HepG2 (cell line): ENCODE results near the gene DMRTA2. TPM values are rescaled to one million over a fixed set of nuclear protein-coding genes. Genes with fewer than 3 reads are reported as not detected.

Experiments
- ATAC-seq: fragments of 200-7000 bp; cut with Tn5 transposase; 3 replicates; pipeline ENCODE4 v1.9.1; 2020; ENCODE audit warnings: mild to moderate bottlenecking, moderate library complexity
- BruUV-seq: library from RNA; stranded (reverse); fragments of 400-500 nt; replicated peaks from 2 replicates; lab custom pipeline; 2021; lab: Mats Ljungman, UMichigan
- CTCF ChIA-PET: fragments of 300-600 bp; formaldehyde crosslinking; extraction: SDS; loops from one replicate; lab custom pipeline; 2021; ENCODE audit warnings: low total read pairs, inconsistent platforms, low intra/inter-chr PET ratio; lab: Yijun Ruan, JAX
- POLR2A ChIA-PET: fragments of 350-600 bp; sonication (Branson Sonifier 250); formaldehyde crosslinking; loops from one replicate; lab custom pipeline; 2020; ENCODE audit warnings: antibody characterized with exemption, inconsistent platforms; lab: Yijun Ruan, JAX
- DNase-seq: peaks from one replicate; pipeline ENCODE4 v3.0.0-alpha.2; 2015; ENCODE audit warnings: low spot score
- FAIRE-seq: peaks from 3 replicates; lab custom pipeline; 2011; peaks lifted over from hg19 to GRCh38; lab: Jason Lieb, UNC
- H2AFZ ChIP-seq: one replicate; pipeline ENCODE4 v1.6.1; 2011; ENCODE audit warnings: low read length, inconsistent platforms
- H3K27ac ChIP-seq: fragments of 300-600 bp; 3 replicates; pipeline ENCODE4 v1.8.0; 2011; ENCODE audit warnings: mixed run types, mild to moderate bottlenecking, mixed read lengths, low read length, inconsistent platforms; ENCODE audit not compliant: insufficient read depth; ENCODE audit errors: extremely low read length
- H3K27me3 ChIP-seq, 2 experiments: fragments of 200-600 bp in 1 of 2; 2 replicates in 1 of 2; 3 replicates in 1 of 2; pipeline versions ENCODE4 v1.6.0 to v1.8.0; 2011; ENCODE audit warnings: low read length in 2 of 2, mild to moderate bottlenecking in 2 of 2, moderate library complexity in 2 of 2, inconsistent platforms in 1 of 2; ENCODE audit not compliant: insufficient read depth in 2 of 2, control insufficient read depth in 1 of 2
- H3K36me3 ChIP-seq, 2 experiments: fragments of 200-600 bp in 1 of 2; replicated peaks in 1 of 2; 2 replicates in 1 of 2; 3 replicates in 1 of 2; pipeline versions ENCODE4 v1.5.1 to v1.8.0; 2011; ENCODE audit warnings: low read length in 2 of 2, inconsistent platforms in 1 of 2; ENCODE audit not compliant: insufficient read depth in 2 of 2, control insufficient read depth in 1 of 2
- H3K4me1 ChIP-seq: 2 replicates; pipeline ENCODE4 v1.5.1; 2012; ENCODE audit warnings: low read length, inconsistent platforms; ENCODE audit not compliant: insufficient read depth
- H3K4me2 ChIP-seq: 2 replicates; pipeline ENCODE4 v1.6.0; 2011; ENCODE audit warnings: low read depth, low read length, inconsistent platforms
- H3K4me3 ChIP-seq, 3 experiments: fragments of 200-600 bp in 1 of 3; sonication (generic), shearing (Covaris generic) in 1 of 3; replicated peaks in 1 of 3; 2 replicates each; pipeline ENCODE4 v1.5.1; 2011 to 2016; ENCODE audit warnings: low read length in 3 of 3, inconsistent platforms in 2 of 3, low read depth in 2 of 3, mild to moderate bottlenecking in 2 of 3, control low read depth in 1 of 3, mixed read lengths in 1 of 3; ENCODE audit not compliant: insufficient read depth in 1 of 3
- H3K79me2 ChIP-seq: one replicate; pipeline ENCODE4 v1.6.1; 2011; ENCODE audit warnings: low read length, inconsistent platforms; ENCODE audit not compliant: insufficient read depth
- H3K9ac ChIP-seq: 2 replicates; pipeline ENCODE4 v1.6.0; 2011; ENCODE audit warnings: mild to moderate bottlenecking, low read depth, low read length, inconsistent platforms; ENCODE audit not compliant: insufficient read depth
- H3K9me3 ChIP-seq: 2 replicates; pipeline ENCODE4 v1.5.1; 2012; ENCODE audit warnings: mild to moderate bottlenecking, low read length
- H4K20me1 ChIP-seq: 2 replicates; pipeline ENCODE4 v1.6.0; 2011; ENCODE audit warnings: inconsistent platforms, mild to moderate bottlenecking, low read length, moderate library complexity; ENCODE audit not compliant: insufficient read depth
- ASH2L ChIP-seq: fragments of 300-600, 200-600 bp; sonication (generic); IDR thresholded peaks from 2 replicates; pipeline ENCODE4 v1.7.0; 2017; ENCODE audit warnings: low read depth, mild to moderate bottlenecking, moderate library complexity, mixed read lengths, low read length; ENCODE audit not compliant: insufficient read length
- EED ChIP-seq: sonication (generic); formaldehyde crosslinking; IDR thresholded peaks from 2 replicates; pipeline ENCODE4 v1.5.0; 2020; ENCODE audit warnings: mild to moderate bottlenecking, missing genetic modification reagents
- HIVEP1 ChIP-seq: sonication (generic); formaldehyde crosslinking; IDR thresholded peaks from 2 replicates; pipeline ENCODE4 v1.4.0; 2020; ENCODE audit warnings: mild to moderate bottlenecking, missing genetic modification reagents
- SMARCC2 ChIP-seq: fragments of 450-650 bp; IDR thresholded peaks from 2 replicates; pipeline ENCODE4 v1.6.1; 2017; ENCODE audit warnings: antibody characterized with exemption, mild to moderate bottlenecking
- TFE3 ChIP-seq: IDR thresholded peaks from 2 replicates; pipeline ENCODE4 v1.6.1; 2016
- ZFP82 ChIP-seq: sonication (generic); formaldehyde crosslinking; IDR thresholded peaks from 2 replicates; pipeline ENCODE4 v1.5.1; 2020; ENCODE audit warnings: mild to moderate bottlenecking, missing genetic modification reagents, borderline replicate concordance
- ZNF33A ChIP-seq: sonication (generic); formaldehyde crosslinking; IDR thresholded peaks from 2 replicates; pipeline ENCODE4 v1.5.1; 2020; ENCODE audit warnings: missing genetic modification reagents, mild to moderate bottlenecking, moderate library complexity, borderline replicate concordance
- ZNF460 ChIP-seq: sonication (generic); formaldehyde crosslinking; IDR thresholded peaks from 2 replicates; pipeline ENCODE4 v1.5.1; 2020; ENCODE audit warnings: missing genetic modification reagents, mild to moderate bottlenecking, borderline replicate concordance
- ZNF564 ChIP-seq: sonication (generic); formaldehyde crosslinking; IDR thresholded peaks from 2 replicates; pipeline ENCODE4 v1.8.1; 2023; ENCODE audit warnings: mild to moderate bottlenecking, missing genetic modification reagents
- ZNF605 ChIP-seq: sonication (generic); formaldehyde crosslinking; IDR thresholded peaks from 2 replicates; pipeline ENCODE4 v1.8.0; 2022; ENCODE audit warnings: mild to moderate bottlenecking, missing genetic modification reagents
- ZNF772 ChIP-seq: sonication (generic); formaldehyde crosslinking; IDR thresholded peaks from 2 replicates; pipeline ENCODE4 v1.5.0; 2020; ENCODE audit warnings: mild to moderate bottlenecking, missing genetic modification reagents
- WGBS: methylation state at CpG from one replicate; pipeline ENCODE4 v1.1.6; 2017; ENCODE audit warnings: low lambda C conversion rate; 5-methylcytosine and 5-hydroxymethylcytosine counted together
- in situ Hi-C: cut with HindIII; loops from 2 replicates; pipeline ENCODE4 v1.10.0; 2017; ENCODE audit warnings: low pct_unique_long_range_greater_than_20kb; ENCODE audit not compliant: extremely low pct_ligation_motif_present
- intact Hi-C: fragments of 100-400 bp; cut with micrococcal nuclease; formaldehyde crosslinking; loops from one replicate; pipeline ENCODE4 v1.10.0; 2022; ENCODE audit not compliant: unreplicated experiment
- polyA plus RNA-seq, 8 experiments: library from polyadenylated mRNA; depleted of rRNA in 3 of 8; stranded (reverse) in 7 of 8; unstranded in 1 of 8; fragments of >200 nt; fragmentation: Illumina TruSeq in 4 of 8; extraction: Trizol in 4 of 8; gene quantifications; 2 replicates each; pipeline versions ENCODE4 v1.2.1 to v1.2.3, GENCODE V29; 2011 to 2016; ENCODE audit warnings: low read depth in 4 of 8, missing spikeins in 1 of 8, mixed read lengths in 1 of 8; ENCODE audit not compliant: insufficient read depth in 1 of 8
- total RNA-seq, 5 experiments: library from RNA; depleted of rRNA; stranded (reverse); fragments of >200 nt; fragmentation: Illumina TruSeq; extraction: Trizol; gene quantifications; 2 replicates each; pipeline ENCODE4 v1.2.3, GENCODE V29; 2016; ENCODE audit warnings: low read depth in 1 of 5
- TF ChIP-seq, protein P1 (sequence below): fragments of 450-650 bp; IDR thresholded peaks from 2 replicates; pipeline ENCODE4 v1.6.1; 2017
- TF ChIP-seq, protein P2 (sequence below): IDR thresholded peaks from 2 replicates; pipeline ENCODE4 v1.6.1; 2012; ENCODE audit warnings: low read length, improper control_type of control experiment

DMRTA2 gene
- total and polyA plus RNA-seq, 2 of the 13 experiments (the other 11 are each of a cell fraction or from before 2014, with no cell fraction given): not detected

DNA sequence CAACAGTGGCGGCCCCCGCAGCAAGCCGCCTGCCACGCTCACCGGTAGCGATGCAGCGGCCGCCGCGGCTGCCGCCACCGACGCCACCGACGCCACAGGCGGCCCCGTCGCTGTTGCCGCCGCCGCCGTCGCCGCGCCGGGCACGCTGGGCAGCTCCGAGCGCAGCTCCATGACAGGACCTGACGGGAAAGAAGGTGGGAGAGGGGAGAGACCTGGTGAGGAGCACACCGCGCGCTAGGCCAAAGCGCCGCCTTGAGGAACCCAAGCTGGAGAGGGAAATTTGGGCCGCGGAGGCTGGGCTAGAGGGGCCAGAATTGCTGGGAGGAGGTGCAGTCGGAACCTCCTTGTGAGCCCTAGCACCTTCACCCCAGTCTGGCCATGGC is 1.9 kb downstream of the DMRTA2 start (continued):
- TF ChIP-seq ZNF564 (CRISPR knock-in tag): no peak
- TF ChIP-seq, protein P1, sequence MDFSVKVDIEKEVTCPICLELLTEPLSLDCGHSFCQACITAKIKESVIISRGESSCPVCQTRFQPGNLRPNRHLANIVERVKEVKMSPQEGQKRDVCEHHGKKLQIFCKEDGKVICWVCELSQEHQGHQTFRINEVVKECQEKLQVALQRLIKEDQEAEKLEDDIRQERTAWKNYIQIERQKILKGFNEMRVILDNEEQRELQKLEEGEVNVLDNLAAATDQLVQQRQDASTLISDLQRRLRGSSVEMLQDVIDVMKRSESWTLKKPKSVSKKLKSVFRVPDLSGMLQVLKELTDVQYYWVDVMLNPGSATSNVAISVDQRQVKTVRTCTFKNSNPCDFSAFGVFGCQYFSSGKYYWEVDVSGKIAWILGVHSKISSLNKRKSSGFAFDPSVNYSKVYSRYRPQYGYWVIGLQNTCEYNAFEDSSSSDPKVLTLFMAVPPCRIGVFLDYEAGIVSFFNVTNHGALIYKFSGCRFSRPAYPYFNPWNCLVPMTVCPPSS: no peak
- TF ChIP-seq HIVEP1 (CRISPR knock-in tag): no peak
- TF ChIP-seq SMARCC2: no peak
- TF ChIP-seq ZNF33A: no peak
- TF ChIP-seq ASH2L: no peak
- TF ChIP-seq ZNF772 (CRISPR knock-in tag): no peak

- H4K20me1 ChIP-seq: no peaks in the 10 kb centered on the region
- ATAC-seq (no peak), DNase-seq (no peak), FAIRE-seq (no peak)
- 77% methylated on average over 34 of the region's 69 CpGs for WGBS
- CTCF ChIA-PET: no interaction called here
- TF ChIP-seq TFE3 (CRISPR knock-in tag) (no peak), ZNF605 (CRISPR knock-in tag) (no peak), ZNF460 (CRISPR knock-in tag) (no peak), ZFP82 (CRISPR knock-in tag) (no peak), EED (CRISPR knock-in tag) (no peak)
- TF ChIP-seq, protein P2, sequence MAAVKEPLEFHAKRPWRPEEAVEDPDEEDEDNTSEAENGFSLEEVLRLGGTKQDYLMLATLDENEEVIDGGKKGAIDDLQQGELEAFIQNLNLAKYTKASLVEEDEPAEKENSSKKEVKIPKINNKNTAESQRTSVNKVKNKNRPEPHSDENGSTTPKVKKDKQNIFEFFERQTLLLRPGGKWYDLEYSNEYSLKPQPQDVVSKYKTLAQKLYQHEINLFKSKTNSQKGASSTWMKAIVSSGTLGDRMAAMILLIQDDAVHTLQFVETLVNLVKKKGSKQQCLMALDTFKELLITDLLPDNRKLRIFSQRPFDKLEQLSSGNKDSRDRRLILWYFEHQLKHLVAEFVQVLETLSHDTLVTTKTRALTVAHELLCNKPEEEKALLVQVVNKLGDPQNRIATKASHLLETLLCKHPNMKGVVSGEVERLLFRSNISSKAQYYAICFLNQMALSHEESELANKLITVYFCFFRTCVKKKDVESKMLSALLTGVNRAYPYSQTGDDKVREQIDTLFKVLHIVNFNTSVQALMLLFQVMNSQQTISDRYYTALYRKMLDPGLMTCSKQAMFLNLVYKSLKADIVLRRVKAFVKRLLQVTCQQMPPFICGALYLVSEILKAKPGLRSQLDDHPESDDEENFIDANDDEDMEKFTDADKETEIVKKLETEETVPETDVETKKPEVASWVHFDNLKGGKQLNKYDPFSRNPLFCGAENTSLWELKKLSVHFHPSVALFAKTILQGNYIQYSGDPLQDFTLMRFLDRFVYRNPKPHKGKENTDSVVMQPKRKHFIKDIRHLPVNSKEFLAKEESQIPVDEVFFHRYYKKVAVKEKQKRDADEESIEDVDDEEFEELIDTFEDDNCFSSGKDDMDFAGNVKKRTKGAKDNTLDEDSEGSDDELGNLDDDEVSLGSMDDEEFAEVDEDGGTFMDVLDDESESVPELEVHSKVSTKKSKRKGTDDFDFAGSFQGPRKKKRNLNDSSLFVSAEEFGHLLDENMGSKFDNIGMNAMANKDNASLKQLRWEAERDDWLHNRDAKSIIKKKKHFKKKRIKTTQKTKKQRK: no peak
- H3K4me1 ChIP-seq: peaks cover 11% of the 10 kb centered on the region
- H3K4me2 ChIP-seq: no peak overlapping the region
- H3K36me3 ChIP-seq: no peaks in the 10 kb centered on the region
- BruUV-seq: no TSS peak
- in situ Hi-C loops (no loop called here), intact Hi-C loops (no loop called here)
- no peak overlapping the region for H3K9ac ChIP-seq
- H3K9me3 ChIP-seq: no peaks in the 10 kb centered on the region
- H3K4me3 ChIP-seq: no peak overlapping the region
- no peak overlapping the region for H2AFZ ChIP-seq
- POLR2A ChIA-PET: no interaction called here
- H3K27me3 ChIP-seq: peaks cover 15 to 76% of the 10 kb centered on the region in 2 experiments
- H3K79me2 ChIP-seq: no peaks in the 10 kb centered on the region
- H3K27ac ChIP-seq: no peak overlapping the region
These were observed 2.4 kb downstream of the DMRTA2 start for GRCh38 chr1:50420689-50421365.
